Lower leg skin (tissue), 4 donors: ENCODE measurements around the gene CADM4. TPM values are rescaled to one million over a fixed set of nuclear protein-coding genes. Genes with fewer than 3 reads are reported as not detected.

Experiments
- DNase-seq, 2 donors: peaks; one replicate each; pipeline ENCODE4 v3.0.0-alpha.2; 2019; ENCODE audit warnings: low spot score in 2 of 2
- H3K4me3 ChIP-seq: fragments of 200-600 bp; sonication (generic); 2 replicates; pipeline ENCODE4 v1.5.1; 2017; ENCODE audit warnings: mild to moderate bottlenecking, low read depth; ENCODE audit not compliant: poor library complexity, severe bottlenecking
- CTCF ChIP-seq, 3 donors: fragments of 450-650 bp; IDR thresholded peaks; one replicate each; pipeline ENCODE4 v1.5.1; 2016; ENCODE audit warnings: antibody characterized with exemption in 3 of 3, mild to moderate bottlenecking in 3 of 3, moderate library complexity in 2 of 3
- POLR2A ChIP-seq, 2 donors: fragments of 450-650 bp; IDR thresholded peaks; one replicate each; pipeline ENCODE4 v1.6.1; 2016 to 2017; ENCODE audit warnings: antibody characterized with exemption in 2 of 2, mild to moderate bottlenecking in 1 of 2, moderate library complexity in 1 of 2
- WGBS, 2 donors: methylation state at CpG; one replicate each; pipeline ENCODE4 v1.1.5; 2018; 5-methylcytosine and 5-hydroxymethylcytosine counted together
- intact Hi-C: fragments of 100-400 bp; cut with DNase I; formaldehyde crosslinking; loops from one replicate; pipeline ENCODE4 v1.15.0; 2023; ENCODE audit warnings: low total_unique reads
- total RNA-seq, 4 donors: library from RNA; depleted of rRNA; stranded (reverse); fragments of >200 nt; gene quantifications; one replicate each; pipeline ENCODE4 v1.1.0, GENCODE V29; 2016

Gene CADM4
- total RNA-seq, 4 donors from 2014 or later: 22.3 to 56.0 (median 29.6) TPM

GRCh38 chr19:43595605-43595998, 44.0 kb downstream of the CADM4 start:
- DNase-seq: no peak
- TF ChIP-seq CTCF (IDR thresholded peaks at IDR 0.05): no peak
- TF ChIP-seq POLR2A (IDR thresholded peaks at IDR 0.05): peak in 1 of 2 donors; percentile 30
- 0% methylated on average over 18 of the region's 18 CpGs for WGBS, 2 donors
- H3K4me3 ChIP-seq: peak overlapping the region; percentile 53
- intact Hi-C loops: no loop called here

GRCh38 chr19:43594710-43595604, 44.7 kb downstream of the CADM4 start:
- intact Hi-C loops: no loop called here
- WGBS, 2 donors: 1 to 2% methylated on average over 29 to 58 of the region's 64 CpGs
- DNase-seq: peak; percentile 46 to 93
- peak overlapping the region; percentile 53 for H3K4me3 ChIP-seq
- TF ChIP-seq POLR2A (IDR thresholded peaks at IDR 0.05) (no peak), CTCF (IDR thresholded peaks at IDR 0.05) (peak in 1 of 3 donors; percentile 58)

GRCh38 chr19:43594081-43594697, 45.5 kb downstream of the CADM4 start:
- no peak overlapping the region for H3K4me3 ChIP-seq
- intact Hi-C loops: no loop called here
- DNase-seq: no peak

GRCh38 chr19:43592800-43593350, 46.8 kb downstream of the CADM4 start:
- no peak for TF ChIP-seq CTCF (IDR thresholded peaks at IDR 0.05)
- no peak for TF ChIP-seq POLR2A (IDR thresholded peaks at IDR 0.05)
- intact Hi-C loops: no loop called here
- DNase-seq: no peak
- 90 to 93% methylated on average over 37 of the region's 37 CpGs for WGBS, 2 donors
- no peak overlapping the region for H3K4me3 ChIP-seq

More at GRCh38 chr19:43594081-43594697, 45.5 kb downstream of the CADM4 start:
- WGBS, 2 donors: 81 to 84% methylated on average over 10 of the region's 10 CpGs
- TF ChIP-seq POLR2A (IDR thresholded peaks at IDR 0.05) (no peak), CTCF (IDR thresholded peaks at IDR 0.05) (no peak)

GRCh38 chr19:43591904-43592772, 47.5 kb downstream of the CADM4 start:
- intact Hi-C loops: no loop called here
- no peak for DNase-seq
- no peak overlapping the region for H3K4me3 ChIP-seq
- WGBS, 2 donors: 95% methylated on average over 57 to 60 of the region's 63 CpGs
- no peak for TF ChIP-seq POLR2A (IDR thresholded peaks at IDR 0.05)
- no peak for TF ChIP-seq CTCF (IDR thresholded peaks at IDR 0.05)
